Mucosa of descending colon (tissue), 3 donors: Measurements from ENCODE around the gene RXRB. TPM values are rescaled to one million over a fixed set of nuclear protein-coding genes. Genes with fewer than 3 reads are reported as not detected.

Experiments
- ATAC-seq: fragments of 200-7000 bp; cut with Tn5 transposase; one replicate; pipeline ENCODE4 v1.9.1; 2020; ENCODE audit warnings: mild to moderate bottlenecking, moderate library complexity
- DNase-seq, 3 donors: peaks; one replicate each; pipeline ENCODE4 v3.0.0-alpha.2; 2020
- H3K36me3 ChIP-seq: fragments of 200-600 bp; one replicate; pipeline ENCODE4 v1.8.0; 2021; ENCODE audit warnings: low read depth, mild to moderate bottlenecking
- H3K4me1 ChIP-seq: fragments of 200-600 bp; one replicate; pipeline ENCODE4 v1.8.0; 2021; ENCODE audit warnings: low read depth, mild to moderate bottlenecking
- H3K4me3 ChIP-seq: fragments of 200-600 bp; one replicate; pipeline ENCODE4 v1.8.0; 2021; ENCODE audit warnings: mild to moderate bottlenecking
- H3K9me3 ChIP-seq: fragments of 200-600 bp; one replicate; pipeline ENCODE4 v1.8.0; 2021; ENCODE audit warnings: mild to moderate bottlenecking
- CTCF ChIP-seq: fragments of 200-600 bp; IDR thresholded peaks from one replicate; pipeline ENCODE4 v1.8.0; 2022; ENCODE audit warnings: antibody characterized with exemption, mild to moderate bottlenecking
- intact Hi-C, 2 donors: fragments of 100-400 bp; cut with DNase I in 1 of 2; cut with micrococcal nuclease in 1 of 2; formaldehyde crosslinking; loops; one replicate each; pipeline versions ENCODE4 v1.11.0 to v1.11.1; 2022; cut with DNase I, micrococcal nuclease
- total RNA-seq, 3 donors: library from RNA; stranded (reverse); fragmentation: NEBNext Ultra II Directional in 2 of 3; extraction: Animal tissue kit (Norgen Biotek cat#: 25700) in 2 of 3; gene quantifications; one replicate each; pipeline versions ENCODE4 v1.2.1 to v1.2.4, GENCODE V29; 2021 to 2023
- donor health status: DM: no; HTN: no; CAD: no; lungs with moderate emphysema.
- donor health status: DM: no; HTN: no; CAD: no.
- donor health status: DM: no; HTN: yes; CAD: no.

The RXRB gene
- total RNA-seq, 3 donors from 2014 or later: 45.4 to 51.1 (median 51.1) TPM

DNA sequence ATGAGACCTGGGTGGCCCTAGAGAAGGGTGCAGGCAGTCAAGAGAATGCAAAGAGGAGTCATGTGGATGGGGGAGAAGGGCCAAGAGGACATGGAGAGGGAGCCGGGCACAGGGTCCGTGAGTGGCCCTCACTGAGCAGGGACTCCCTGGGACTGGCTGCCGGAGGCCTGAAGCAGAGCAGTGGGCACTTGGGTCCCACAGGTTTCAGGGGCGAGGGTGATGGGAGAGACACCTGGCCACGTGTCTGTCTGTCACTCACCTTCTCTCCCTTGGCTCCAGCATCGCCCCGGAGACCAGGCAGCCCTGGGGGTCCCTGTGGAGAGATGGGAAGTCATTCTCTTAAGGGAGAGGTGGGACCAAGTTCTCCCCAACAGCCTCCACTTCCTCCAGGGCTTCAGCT lies 33.7 kb downstream of the RXRB start:
- TF ChIP-seq CTCF: no peak
- Histone ChIP-seq H3K36me3 (no peaks in the 10 kb centered on the region), H3K4me1 (peaks cover 5% of the 10 kb centered on the region), H3K9me3 (no peaks in the 10 kb centered on the region), H3K4me3 (no peak overlapping the region)
- DNase-seq: no peak
- no peak for ATAC-seq
- intact Hi-C loops: no loop called here

- Histone ChIP-seq H3K4me3 (no peak overlapping the region), H3K4me1 (peaks cover 8% of the 10 kb centered on the region), H3K9me3 (no peaks in the 10 kb centered on the region), H3K36me3 (no peaks in the 10 kb centered on the region)
- no peak for TF ChIP-seq CTCF
- ATAC-seq (no peak), DNase-seq (no peak)
- intact Hi-C loops: no loop called here
Observed at GRCh38 chr6:33166363-33166762, 34.1 kb downstream of the RXRB start.

- Histone ChIP-seq H3K9me3 (no peaks in the 10 kb centered on the region), H3K36me3 (no peaks in the 10 kb centered on the region), H3K4me3 (no peak overlapping the region), H3K4me1 (peaks cover 14% of the 10 kb centered on the region)
- no peak for ATAC-seq
- DNase-seq: no peak
- intact Hi-C loops: no loop called here
- no peak for TF ChIP-seq CTCF
Observed at GRCh38 chr6:33165581-33166258, 34.7 kb downstream of the RXRB start.

- intact Hi-C loops: no loop called here
Observed at GRCh38 chr6:33164665-33165373, 35.6 kb downstream of the RXRB start.

GRCh38 chr6:33164176-33164575 lies 36.3 kb downstream of the RXRB start:
- TF ChIP-seq CTCF: no peak
- intact Hi-C loops: no loop called here
- no peak for DNase-seq
- H3K4me1 ChIP-seq: peaks cover 18% of the 10 kb centered on the region
- ATAC-seq: no peak
- no peaks in the 10 kb centered on the region for H3K36me3 ChIP-seq
- H3K4me3 ChIP-seq: no peak overlapping the region
- H3K9me3 ChIP-seq: no peaks in the 10 kb centered on the region

More at GRCh38 chr6:33164665-33165373, 35.6 kb downstream of the RXRB start:
- Histone ChIP-seq H3K4me3 (no peak overlapping the region), H3K9me3 (no peaks in the 10 kb centered on the region), H3K4me1 (peaks cover 18% of the 10 kb centered on the region), H3K36me3 (no peaks in the 10 kb centered on the region)
- TF ChIP-seq CTCF: no peak
- no peak for ATAC-seq
- no peak for DNase-seq
